HepG2 (cell line): ENCODE data around the gene NUP85. TPM values are rescaled to one million over a fixed set of nuclear protein-coding genes. Genes with fewer than 3 reads are reported as not detected.

Experiments
- CHCHD3 ChIP-seq: sonication (generic); formaldehyde crosslinking; IDR thresholded peaks from 2 replicates; pipeline ENCODE4 v1.8.0; 2022; ENCODE audit warnings: mild to moderate bottlenecking, missing genetic modification reagents, moderate library complexity
- EED ChIP-seq: sonication (generic); formaldehyde crosslinking; IDR thresholded peaks from 2 replicates; pipeline ENCODE4 v1.5.0; 2020; ENCODE audit warnings: mild to moderate bottlenecking, missing genetic modification reagents
- GMEB2 ChIP-seq: IDR thresholded peaks from 2 replicates; pipeline ENCODE4 v1.6.1; 2016; ENCODE audit warnings: missing biosample characterization, missing genetic modification reagents, low read depth
- HMGXB3 ChIP-seq: sonication (generic); formaldehyde crosslinking; IDR thresholded peaks from 2 replicates; pipeline ENCODE4 v1.4.0; 2020; ENCODE audit warnings: missing genetic modification reagents, borderline replicate concordance
- NFATC3 ChIP-seq: sonication (generic); formaldehyde crosslinking; IDR thresholded peaks from 2 replicates; pipeline ENCODE4 v1.5.1; 2020; ENCODE audit warnings: mild to moderate bottlenecking, missing genetic modification reagents
- PRDM15 ChIP-seq: sonication (generic); formaldehyde crosslinking; IDR thresholded peaks from 2 replicates; pipeline ENCODE4 v1.4.0; 2020; ENCODE audit warnings: missing genetic modification reagents
- RAD21 ChIP-seq: fragments of 450-650 bp; formaldehyde crosslinking; IDR thresholded peaks from 2 replicates; pipeline ENCODE4 v1.5.0; 2020; ENCODE audit warnings: mild to moderate bottlenecking
- SP140L ChIP-seq: sonication (generic); formaldehyde crosslinking; IDR thresholded peaks from 2 replicates; pipeline ENCODE4 v1.4.0; 2020; ENCODE audit warnings: missing genetic modification reagents, borderline replicate concordance
- TAF15 ChIP-seq: fragments of 200-400 bp; formaldehyde crosslinking; IDR thresholded peaks from one replicate; pipeline ENCODE4 v1.6.1; 2018; ENCODE audit warnings: mild to moderate bottlenecking, low read depth, low read length; ENCODE audit not compliant: poor library complexity, severe bottlenecking
- TERF1 ChIP-seq: sonication (generic); formaldehyde crosslinking; IDR thresholded peaks from 2 replicates; pipeline ENCODE4 v1.8.0; 2022; ENCODE audit warnings: mild to moderate bottlenecking, missing genetic modification reagents, moderate library complexity
- ZNF468 ChIP-seq: sonication (generic); formaldehyde crosslinking; IDR thresholded peaks from 2 replicates; pipeline ENCODE4 v1.8.0; 2022; ENCODE audit warnings: mild to moderate bottlenecking, moderate library complexity, missing genetic modification reagents
- ZNF503 ChIP-seq: sonication (generic); formaldehyde crosslinking; IDR thresholded peaks from 2 replicates; pipeline ENCODE4 v1.4.0; 2020; ENCODE audit warnings: missing genetic modification reagents
- polyA plus RNA-seq, 8 experiments: library from polyadenylated mRNA; depleted of rRNA in 3 of 8; stranded (reverse) in 7 of 8; unstranded in 1 of 8; fragments of >200 nt; fragmentation: Illumina TruSeq in 4 of 8; extraction: Trizol in 4 of 8; gene quantifications; 2 replicates each; pipeline versions ENCODE4 v1.2.1 to v1.2.3, GENCODE V29; 2011 to 2016; ENCODE audit warnings: low read depth in 4 of 8, missing spikeins in 1 of 8, mixed read lengths in 1 of 8; ENCODE audit not compliant: insufficient read depth in 1 of 8
- total RNA-seq, 5 experiments: library from RNA; depleted of rRNA; stranded (reverse); fragments of >200 nt; fragmentation: Illumina TruSeq; extraction: Trizol; gene quantifications; 2 replicates each; pipeline ENCODE4 v1.2.3, GENCODE V29; 2016; ENCODE audit warnings: low read depth in 1 of 5

NUP85 gene
- total and polyA plus RNA-seq, 2 of the 13 experiments (the other 11 are each of a cell fraction or from before 2014, with no cell fraction given): 89.1 to 124 TPM

GRCh38 chr17:75240394-75241142 lies 35.1 kb downstream of the NUP85 start (continued):
- TF ChIP-seq HMGXB3 (CRISPR knock-in tag) (no peak), PRDM15 (CRISPR knock-in tag) (no peak), SP140L (no peak), ZNF503 (CRISPR knock-in tag) (no peak), NFATC3 (CRISPR knock-in tag) (no peak), ZNF468 (CRISPR knock-in tag) (no peak), TAF15 (peak; percentile 90), TERF1 (CRISPR knock-in tag) (0 out of 2 replicates have a peak, but pooled peaks have one; percentile 69), RAD21 (CRISPR knock-in tag) (peak; percentile 77), GMEB2 (CRISPR knock-in tag) (no peak), EED (CRISPR knock-in tag) (no peak), CHCHD3 (no peak)
